ENCODE data around the gene MICALL2.

DNA sequence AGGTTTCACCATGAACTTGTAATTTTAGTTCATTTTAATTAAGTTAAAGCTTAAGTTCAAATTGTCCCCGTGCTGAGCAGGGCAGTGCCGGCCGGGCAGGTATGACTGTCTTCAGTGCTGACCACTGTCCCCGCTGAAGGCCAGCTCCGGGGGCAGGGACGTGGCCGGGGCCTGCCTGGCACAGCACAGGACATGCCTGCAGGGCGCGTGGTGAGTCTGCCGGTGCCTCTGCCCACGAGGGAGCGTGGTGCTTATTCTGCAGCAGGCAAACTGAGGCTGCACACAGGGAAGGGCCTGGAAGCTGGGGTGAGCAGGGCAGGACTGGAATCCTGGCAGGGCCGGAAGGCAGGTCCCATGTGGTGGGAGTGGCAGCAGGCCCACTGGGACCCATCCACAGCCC, 9.8 kb downstream of the MICALL2 start:
- TF ChIP-seq EZH2 (IDR thresholded peaks at IDR 0.05; ENCODE audit: insufficient read depth, poor library complexity, severe bottlenecking) (no peak), EZH2phosphoT487 (IDR thresholded peaks at IDR 0.05; ENCODE audit: insufficient read depth, low read depth) (no peak)
